PC-3 (cell line): ENCODE measurements around the gene MVB12B. TPM values are rescaled to one million over a fixed set of nuclear protein-coding genes. Genes with fewer than 3 reads are reported as not detected.

Experiments used
- ATAC-seq: fragments of 200-7000 bp; cut with Tn5 transposase; 2 replicates; pipeline ENCODE4 v1.9.1; 2020; ENCODE audit warnings: mild to moderate bottlenecking, moderate library complexity
- BruUV-seq: library from RNA; stranded (reverse); fragments of 400-500 nt; replicated peaks from 2 replicates; lab custom pipeline; 2021; lab: Mats Ljungman, UMichigan
- CTCF ChIA-PET: fragments of 300-600 bp; sonication (Branson Sonifier 250); formaldehyde crosslinking; loops from one replicate; lab custom pipeline; 2022; ENCODE audit warnings: antibody characterized with exemption; lab: Charles Lee
- POLR2A ChIA-PET: fragments of 300-600 bp; sonication (Branson Sonifier 250); formaldehyde crosslinking; loops from one replicate; lab custom pipeline; 2022; ENCODE audit warnings: antibody characterized with exemption; ENCODE audit not compliant: unreplicated experiment; lab: Charles Lee
- DNase-seq: peaks from one replicate; pipeline ENCODE4 v3.0.0-alpha.2; 2015
- H2AFZ ChIP-seq: fragments of 300-600 bp; sonication (generic); 2 replicates; pipeline ENCODE4 v1.6.0; 2016; ENCODE audit warnings: antibody characterized with exemption, low read length
- H3F3A ChIP-seq: fragments of 300-600 bp; sonication (generic); one replicate; pipeline ENCODE4 v1.6.0; 2017; ENCODE audit warnings: antibody characterized with exemption, low read length, control low read depth, mild to moderate bottlenecking; ENCODE audit not compliant: unreplicated experiment
- H3K27ac ChIP-seq: fragments of 300-600 bp; sonication (generic); 2 replicates; pipeline ENCODE4 v1.5.1; 2016; ENCODE audit warnings: mild to moderate bottlenecking, low read length
- H3K27me3 ChIP-seq: fragments of 300-600 bp; sonication (generic); 2 replicates; pipeline ENCODE4 v1.6.1; 2016; ENCODE audit warnings: low read length, mixed read lengths
- H3K36me3 ChIP-seq: fragments of 300-600 bp; sonication (generic); 2 replicates; pipeline ENCODE4 v1.6.1; 2016; ENCODE audit warnings: low read depth, mixed run types, low read length, mixed read lengths
- H3K4me1 ChIP-seq: fragments of 300-600 bp; sonication (generic); 2 replicates; pipeline ENCODE4 v1.5.1; 2016; ENCODE audit warnings: low read length; ENCODE audit not compliant: insufficient read depth
- H3K4me2 ChIP-seq: fragments of 300-600 bp; sonication (generic); 2 replicates; pipeline ENCODE4 v1.6.0; 2016; ENCODE audit warnings: low read length
- H3K4me3 ChIP-seq: fragments of 300-600 bp; sonication (generic); 2 replicates; pipeline ENCODE4 v1.5.1; 2016; ENCODE audit warnings: mild to moderate bottlenecking, low read length, mixed read lengths
- H3K79me2 ChIP-seq: fragments of 300-600 bp; sonication (generic); 2 replicates; pipeline ENCODE4 v1.6.1; 2017; ENCODE audit warnings: low read length, mixed read lengths
- H3K9ac ChIP-seq: fragments of 300-600 bp; sonication (generic); 2 replicates; pipeline ENCODE4 v1.6.0; 2016; ENCODE audit warnings: mild to moderate bottlenecking, low read length
- H3K9me2 ChIP-seq: fragments of 300-600 bp; sonication (generic); replicated peaks from 2 replicates; pipeline ENCODE4 v1.6.1; 2016; ENCODE audit warnings: mixed run types, low read length, mixed read lengths
- H3K9me3 ChIP-seq: fragments of 300-600 bp; sonication (generic); 2 replicates; pipeline ENCODE4 v1.6.1; 2016; ENCODE audit warnings: low read length, mixed read lengths
- H4K20me1 ChIP-seq: fragments of 300-600 bp; sonication (generic); 2 replicates; pipeline ENCODE4 v1.6.1; 2016; ENCODE audit warnings: low read length, mixed read lengths
- CTCF ChIP-seq: fragments of 300-600 bp; sonication (generic); conservative IDR thresholded peaks from 2 replicates; pipeline ENCODE4 v1.5.1; 2017; ENCODE audit warnings: antibody characterized with exemption, low read depth, mild to moderate bottlenecking, low read length
- EZH2 ChIP-seq: fragments of 300-600 bp; sonication (generic); IDR thresholded peaks from one replicate; pipeline ENCODE4 v1.6.1; 2017; ENCODE audit warnings: antibody characterized with exemption, mild to moderate bottlenecking, low read length; ENCODE audit not compliant: unreplicated experiment
- EZH2phosphoT487 ChIP-seq: fragments of 300-600 bp; sonication (generic); IDR thresholded peaks from 2 replicates; pipeline ENCODE4 v1.6.1; 2018; ENCODE audit warnings: mild to moderate bottlenecking, antibody characterized with exemption, low read length, borderline replicate concordance
- intact Hi-C: fragments of 100-400 bp; cut with micrococcal nuclease; formaldehyde crosslinking; loops from 2 replicates; pipeline ENCODE4 v1.9.0; 2023
- total RNA-seq: library from RNA; depleted of rRNA; stranded (reverse); fragments of >200 nt; gene quantifications from 2 replicates; pipeline ENCODE4 v1.2.3, GENCODE V29; 2014

MVB12B gene
- total RNA-seq, 1 experiment from 2014 or later, result 7.2 TPM

- Histone ChIP-seq H3K4me2 (no peak overlapping the region), H3K27ac (no peak overlapping the region)
- CTCF ChIA-PET, result no interaction called here
Measured at GRCh38 chr9:126532019-126532462, 205.4 kb downstream of the MVB12B start.

GRCh38 chr9:126532489-126532888, 205.9 kb downstream of the MVB12B start:
- Histone ChIP-seq H3K9me3 (no peaks in the 10 kb centered on the region), H2AFZ (no peak overlapping the region), H3K4me2 (no peak overlapping the region), H3F3A (no peaks in the 10 kb centered on the region), H3K4me1 (no peaks in the 10 kb centered on the region), H3K36me3 (no peaks in the 10 kb centered on the region), H3K4me3 (no peak overlapping the region), H3K9me2 (no peaks in the 10 kb centered on the region), H3K79me2 (no peaks in the 10 kb centered on the region), H3K9ac (no peak overlapping the region), H3K27ac (no peak overlapping the region), H3K27me3 (no peaks in the 10 kb centered on the region), H4K20me1 (no peaks in the 10 kb centered on the region)
- no peak for DNase-seq
- CTCF ChIA-PET, result no interaction called here
- no TSS peak for BruUV-seq
- intact Hi-C loops, result no loop called here
- no peak for ATAC-seq
- POLR2A ChIA-PET, result no interaction called here
- TF ChIP-seq EZH2phosphoT487 (no peak), CTCF (no peak), EZH2 (no peak)

More at GRCh38 chr9:126532019-126532462, 205.4 kb downstream of the MVB12B start:
- POLR2A ChIA-PET, result interaction anchor here (0.5 kb wide), 1 partner anchor 11 kb away, joined by 3 read pairs; no protein-coding TSS in a partner anchor
- Histone ChIP-seq H2AFZ (no peak overlapping the region), H3K4me1 (no peaks in the 10 kb centered on the region), H3K36me3 (no peaks in the 10 kb centered on the region), H3K79me2 (no peaks in the 10 kb centered on the region), H3F3A (no peaks in the 10 kb centered on the region), H4K20me1 (no peaks in the 10 kb centered on the region), H3K27me3 (no peaks in the 10 kb centered on the region), H3K4me3 (no peak overlapping the region), H3K9me2 (no peaks in the 10 kb centered on the region), H3K9ac (no peak overlapping the region), H3K9me3 (no peaks in the 10 kb centered on the region)
- no peak for ATAC-seq
- no TSS peak for BruUV-seq
- TF ChIP-seq EZH2phosphoT487, result no peak
- intact Hi-C loops, result no loop called here
- DNase-seq, result no peak

GRCh38 chr9:126532951-126533925, 206.6 kb downstream of the MVB12B start:
- Histone ChIP-seq H4K20me1 (no peaks in the 10 kb centered on the region), H2AFZ (no peak overlapping the region), H3K27me3 (no peaks in the 10 kb centered on the region), H3K36me3 (no peaks in the 10 kb centered on the region), H3K4me3 (no peak overlapping the region), H3K79me2 (no peaks in the 10 kb centered on the region), H3K4me1 (no peaks in the 10 kb centered on the region), H3K9ac (no peak overlapping the region), H3F3A (no peaks in the 10 kb centered on the region), H3K27ac (no peak overlapping the region), H3K4me2 (no peak overlapping the region), H3K9me3 (no peaks in the 10 kb centered on the region), H3K9me2 (no peaks in the 10 kb centered on the region)
- intact Hi-C loops, result no loop called here
- POLR2A ChIA-PET, result no interaction called here
- no peak for TF ChIP-seq EZH2phosphoT487
- TF ChIP-seq CTCF, result no peak
- TF ChIP-seq EZH2, result no peak
- ATAC-seq (no peak), DNase-seq (no peak)
- CTCF ChIA-PET, result no interaction called here
- BruUV-seq, result no TSS peak
